HL-60 (cell line): ENCODE measurements around the gene IL3RA.

Experiments
- CTCF ChIP-seq: IDR thresholded peaks from one replicate; pipeline ENCODE4 v1.5.1; 2011; ENCODE audit warnings: low read length, control low read depth, inconsistent platforms; ENCODE audit not compliant: insufficient read depth
- SPI1 ChIP-seq: IDR thresholded peaks from 2 replicates; pipeline ENCODE4 v1.6.1; 2012; ENCODE audit warnings: low read depth, mild to moderate bottlenecking, borderline replicate concordance

- TF ChIP-seq CTCF: no peak
- no peak for TF ChIP-seq SPI1
Observed at GRCh38 chrX:1361910-1362309, 25.3 kb downstream of the IL3RA start.
